Epithelial cell of proximal tubule (primary cell): ENCODE measurements around the gene KIAA2012. TPM values are rescaled to one million over a fixed set of nuclear protein-coding genes. Genes with fewer than 3 reads are reported as not detected.

Source experiments
- DNase-seq: peaks from one replicate; pipeline ENCODE4 v3.0.0-alpha.2; 2011; ENCODE audit warnings: low read depth
- H3K4me3 ChIP-seq: 2 replicates; pipeline ENCODE4 v1.5.1; 2011; ENCODE audit warnings: low read depth, mild to moderate bottlenecking, low read length
- total RNA-seq: library from RNA; depleted of rRNA; stranded (reverse); fragments of >200 nt; gene quantifications from 2 replicates; pipeline ENCODE4 v1.2.3, GENCODE V29; 2015
- TF ChIP-seq, protein P1 (sequence below): conservative IDR thresholded peaks from 2 replicates; pipeline ENCODE4 v1.5.1; 2012; ENCODE audit warnings: low read depth, mild to moderate bottlenecking, low read length

Gene KIAA2012
- total RNA-seq, 1 donor from 2014 or later, result not detected

DNA sequence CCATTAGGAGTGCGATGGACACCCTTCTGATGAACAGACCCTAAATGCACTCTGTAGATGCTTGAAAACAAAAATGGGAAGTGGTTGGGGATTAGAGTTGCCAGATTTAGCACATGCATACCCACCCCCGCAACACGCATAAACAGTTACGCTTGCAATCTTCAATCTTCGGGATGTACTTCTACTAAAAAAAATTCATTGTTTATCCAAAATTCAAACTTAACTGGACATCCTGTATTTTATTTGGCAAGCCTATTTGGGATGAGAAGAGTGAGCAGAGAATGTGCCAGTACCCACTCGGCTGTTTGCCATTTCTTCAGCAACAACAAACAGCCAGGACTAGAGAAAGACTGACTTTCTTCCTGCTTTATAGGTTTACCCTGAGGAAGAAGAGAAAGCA lies 18.4 kb downstream of the KIAA2012 start:
- no peak for DNase-seq
- TF ChIP-seq, protein P1, sequence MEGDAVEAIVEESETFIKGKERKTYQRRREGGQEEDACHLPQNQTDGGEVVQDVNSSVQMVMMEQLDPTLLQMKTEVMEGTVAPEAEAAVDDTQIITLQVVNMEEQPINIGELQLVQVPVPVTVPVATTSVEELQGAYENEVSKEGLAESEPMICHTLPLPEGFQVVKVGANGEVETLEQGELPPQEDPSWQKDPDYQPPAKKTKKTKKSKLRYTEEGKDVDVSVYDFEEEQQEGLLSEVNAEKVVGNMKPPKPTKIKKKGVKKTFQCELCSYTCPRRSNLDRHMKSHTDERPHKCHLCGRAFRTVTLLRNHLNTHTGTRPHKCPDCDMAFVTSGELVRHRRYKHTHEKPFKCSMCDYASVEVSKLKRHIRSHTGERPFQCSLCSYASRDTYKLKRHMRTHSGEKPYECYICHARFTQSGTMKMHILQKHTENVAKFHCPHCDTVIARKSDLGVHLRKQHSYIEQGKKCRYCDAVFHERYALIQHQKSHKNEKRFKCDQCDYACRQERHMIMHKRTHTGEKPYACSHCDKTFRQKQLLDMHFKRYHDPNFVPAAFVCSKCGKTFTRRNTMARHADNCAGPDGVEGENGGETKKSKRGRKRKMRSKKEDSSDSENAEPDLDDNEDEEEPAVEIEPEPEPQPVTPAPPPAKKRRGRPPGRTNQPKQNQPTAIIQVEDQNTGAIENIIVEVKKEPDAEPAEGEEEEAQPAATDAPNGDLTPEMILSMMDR, result no peak
- no peak overlapping the region for H3K4me3 ChIP-seq

DNA sequence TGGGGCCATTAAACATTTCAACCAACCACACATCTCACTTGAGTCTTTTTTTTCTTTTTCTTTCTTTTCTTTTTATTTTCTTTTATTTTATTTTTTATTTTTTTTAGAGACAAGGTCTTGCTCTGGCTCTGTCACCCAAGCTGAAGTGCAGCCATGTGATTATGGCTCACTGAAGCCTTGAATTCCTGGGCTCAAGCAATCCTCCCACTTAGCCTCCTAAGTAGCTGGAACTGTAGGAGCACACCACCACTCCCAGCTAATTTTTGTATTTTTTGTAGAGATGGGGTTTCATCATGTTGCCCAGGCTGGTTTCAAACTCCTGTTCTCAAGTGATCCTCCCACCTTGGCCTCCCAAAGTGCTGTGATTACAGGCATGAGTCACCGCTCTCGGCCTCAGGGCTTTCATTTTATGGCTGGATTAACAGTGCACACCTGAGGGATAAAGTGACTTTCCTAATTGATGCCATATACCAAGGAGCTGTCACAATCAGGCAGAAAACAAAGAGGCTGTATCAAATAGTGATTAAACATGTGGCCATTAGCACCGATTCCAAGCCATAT lies 21.5 kb downstream of the KIAA2012 start:
- no peak for DNase-seq
- TF ChIP-seq, protein P1, result no peak
- H3K4me3 ChIP-seq, result no peak overlapping the region

DNA sequence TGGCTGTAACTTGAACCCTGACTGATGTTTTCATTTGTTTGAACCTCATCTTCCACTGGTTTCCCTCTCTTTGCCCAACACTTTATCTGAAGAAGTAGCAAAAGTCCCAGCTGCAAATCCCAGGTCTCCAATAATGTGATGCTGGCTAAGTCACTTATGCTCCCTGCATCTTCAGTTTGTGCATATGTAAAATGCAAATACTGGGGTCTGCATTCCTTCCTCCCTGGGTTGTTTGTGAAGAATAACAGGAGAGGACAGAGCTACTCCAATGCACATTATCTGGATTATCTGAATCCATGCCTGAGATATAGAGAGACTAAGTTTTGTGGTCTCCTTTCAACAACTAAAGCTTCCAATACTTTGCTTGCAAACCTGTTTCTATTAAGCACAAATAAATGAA lies 22.2 kb downstream of the KIAA2012 start:
- no peak overlapping the region for H3K4me3 ChIP-seq
- TF ChIP-seq, protein P1, result no peak
- DNase-seq, result no peak

DNA sequence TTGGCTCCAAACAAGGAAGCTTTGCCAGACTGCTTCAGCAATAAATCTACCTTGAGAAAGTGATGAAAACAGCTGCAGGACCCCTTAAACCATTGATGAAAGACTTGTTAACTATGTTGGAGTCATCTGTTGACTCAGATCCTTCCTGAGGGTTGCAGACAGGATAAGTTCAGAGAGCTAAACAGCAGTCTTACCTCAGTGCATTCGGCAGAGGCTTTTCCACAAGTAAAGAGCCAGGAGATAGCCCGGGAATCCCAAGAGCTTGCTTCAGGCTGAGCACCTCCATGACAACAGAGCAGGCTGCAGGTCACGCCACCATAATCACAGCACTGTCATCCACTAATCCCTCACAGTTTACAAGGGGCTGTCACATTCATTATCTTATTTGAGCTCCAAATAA lies 23.7 kb downstream of the KIAA2012 start:
- H3K4me3 ChIP-seq, result no peak overlapping the region
- no peak for DNase-seq
- TF ChIP-seq, protein P1, result no peak

DNA sequence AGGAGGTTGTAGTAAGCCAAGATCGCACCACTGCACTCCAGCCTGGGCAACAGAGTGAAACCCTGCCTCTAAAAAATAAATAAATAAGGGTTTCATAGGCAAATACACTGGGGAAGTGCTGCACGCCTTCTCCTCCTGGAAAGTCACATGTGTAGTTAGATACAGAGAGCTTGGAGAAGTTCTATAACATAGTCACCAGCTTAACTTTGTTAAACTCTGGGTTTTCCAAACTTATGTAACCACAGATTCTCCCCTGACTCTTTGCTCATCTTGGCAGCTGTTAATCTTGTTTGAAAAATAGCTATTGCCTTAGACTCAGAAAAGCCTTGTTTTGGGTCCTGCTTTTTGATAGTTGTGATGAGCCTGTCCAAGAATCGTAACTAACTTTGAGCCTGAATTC lies 25.2 kb downstream of the KIAA2012 start:
- TF ChIP-seq, protein P1, result no peak
- DNase-seq, result no peak
- no peak overlapping the region for H3K4me3 ChIP-seq

DNA sequence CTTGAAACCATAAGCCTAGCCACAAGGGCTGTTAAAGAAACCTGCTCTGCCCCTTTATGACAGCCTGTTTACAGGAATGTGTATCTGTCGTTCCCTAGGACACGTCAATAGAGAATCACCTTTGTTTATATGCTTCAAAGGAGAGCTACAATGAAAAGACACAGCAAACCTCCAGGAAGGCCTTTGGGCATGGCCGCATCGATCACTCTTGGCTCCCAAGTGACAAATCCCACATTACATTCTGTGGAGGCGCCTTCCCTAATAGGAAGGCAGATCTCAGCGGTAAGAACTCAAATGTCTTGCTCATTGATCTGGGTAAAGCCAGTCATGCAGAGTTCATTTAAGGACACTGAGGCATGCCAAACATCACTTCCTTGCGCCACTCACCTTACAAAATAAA lies 26.5 kb downstream of the KIAA2012 start:
- DNase-seq, result no peak
- H3K4me3 ChIP-seq, result no peak overlapping the region
- TF ChIP-seq, protein P1, result no peak

DNA sequence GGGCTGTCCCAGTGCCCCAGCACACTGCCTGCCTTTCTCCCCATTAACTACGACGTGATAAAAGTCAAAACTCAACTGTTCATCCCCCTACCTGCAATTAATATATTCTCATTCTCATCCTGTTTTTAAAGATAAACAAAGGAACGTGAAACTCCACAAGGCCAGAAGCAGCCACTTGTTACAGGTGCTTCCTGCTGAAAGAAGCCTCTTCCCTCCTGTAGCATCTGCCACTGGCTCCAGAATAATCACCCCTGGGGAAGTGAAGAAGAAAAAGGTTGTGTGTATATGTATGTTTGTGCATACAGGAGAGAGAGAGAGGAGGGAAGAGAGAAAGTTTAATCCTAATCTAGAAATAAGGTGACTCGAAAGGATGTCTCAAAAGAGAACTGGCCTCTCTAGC lies 27.1 kb downstream of the KIAA2012 start:
- no peak for DNase-seq
- no peak overlapping the region for H3K4me3 ChIP-seq
- TF ChIP-seq, protein P1, result no peak
